PFSK-1 (cell line): ENCODE results near the gene ARHGAP15.

ENCODE experiments used
- FOXP2 ChIP-seq: optimal IDR thresholded peaks from 2 replicates; pipeline ENCODE3; 2011; ENCODE audit warnings: borderline replicate concordance, control low read depth, inconsistent platforms; ENCODE audit not compliant: insufficient read depth; ENCODE audit errors: extremely low read length, extremely low read depth
- POLR2AphosphoS5 ChIP-seq: IDR thresholded peaks from 2 replicates; pipeline ENCODE4 v1.6.1; 2012; ENCODE audit warnings: low read depth, mild to moderate bottlenecking, control low read depth, low read length, moderate library complexity
- REST ChIP-seq, 2 experiments: IDR thresholded peaks; 2 replicates each; pipeline versions ENCODE4 v1.6.1 to v1.8.0; 2011 to 2012; ENCODE audit warnings: low read depth in 2 of 2, low read length in 2 of 2, control low read depth in 1 of 2, inconsistent platforms in 1 of 2, mild to moderate bottlenecking in 1 of 2, moderate library complexity in 1 of 2; ENCODE audit not compliant: insufficient read depth in 1 of 2
- SIN3A ChIP-seq: IDR thresholded peaks from 2 replicates; pipeline ENCODE4 v1.6.1; 2012; ENCODE audit warnings: mild to moderate bottlenecking, low read length, moderate library complexity, borderline replicate concordance; ENCODE audit not compliant: insufficient read depth
- TAF1 ChIP-seq: IDR thresholded peaks from 2 replicates; pipeline ENCODE4 v1.6.1; 2012; ENCODE audit warnings: low read length, control low read depth, borderline replicate concordance; ENCODE audit not compliant: insufficient read depth

The ARHGAP15 gene

GRCh38 chr2:143157418-143157817 lies 28.2 kb downstream of the ARHGAP15 start:
- no peak for TF ChIP-seq FOXP2
- no peak for TF ChIP-seq SIN3A
- TF ChIP-seq REST (IDR thresholded peaks at IDR 0.05; ENCODE audit: insufficient read depth in 1 of 2, low read depth in 2 of 2, low read length in 2 of 2) = no peak
- no peak for TF ChIP-seq TAF1
- TF ChIP-seq POLR2AphosphoS5 = no peak

- TF ChIP-seq TAF1 (no peak), REST (IDR thresholded peaks at IDR 0.05; ENCODE audit: insufficient read depth in 1 of 2, low read depth in 2 of 2, low read length in 2 of 2) (no peak), POLR2AphosphoS5 (no peak), SIN3A (no peak), FOXP2 (no peak)
Measured at GRCh38 chr2:143158098-143158497, 28.9 kb downstream of the ARHGAP15 start.

GRCh38 chr2:143158551-143159485 lies 29.6 kb downstream of the ARHGAP15 start:
- no peak for TF ChIP-seq SIN3A
- no peak for TF ChIP-seq FOXP2

DNA sequence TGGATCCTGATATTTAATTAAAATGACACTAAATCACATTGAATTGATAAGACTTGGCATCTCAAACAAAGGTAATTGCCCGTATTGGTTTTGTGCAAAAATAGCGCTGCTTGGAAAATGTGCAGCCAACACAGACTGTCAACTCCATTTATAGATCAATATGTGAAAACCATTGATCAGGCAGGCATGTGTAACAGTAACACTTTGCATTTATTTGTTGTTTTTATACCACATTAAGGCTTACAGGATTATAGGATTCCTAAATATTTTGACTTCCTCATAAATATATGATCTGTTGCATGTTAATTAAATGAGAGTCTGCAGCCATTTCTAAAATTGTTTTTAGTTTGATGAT lies 30.2 kb downstream of the ARHGAP15 start:
- TF ChIP-seq SIN3A (no peak), FOXP2 (no peak), REST (IDR thresholded peaks at IDR 0.05; ENCODE audit: insufficient read depth in 1 of 2, low read depth in 2 of 2, low read length in 2 of 2) (no peak), TAF1 (no peak), POLR2AphosphoS5 (no peak)

DNA sequence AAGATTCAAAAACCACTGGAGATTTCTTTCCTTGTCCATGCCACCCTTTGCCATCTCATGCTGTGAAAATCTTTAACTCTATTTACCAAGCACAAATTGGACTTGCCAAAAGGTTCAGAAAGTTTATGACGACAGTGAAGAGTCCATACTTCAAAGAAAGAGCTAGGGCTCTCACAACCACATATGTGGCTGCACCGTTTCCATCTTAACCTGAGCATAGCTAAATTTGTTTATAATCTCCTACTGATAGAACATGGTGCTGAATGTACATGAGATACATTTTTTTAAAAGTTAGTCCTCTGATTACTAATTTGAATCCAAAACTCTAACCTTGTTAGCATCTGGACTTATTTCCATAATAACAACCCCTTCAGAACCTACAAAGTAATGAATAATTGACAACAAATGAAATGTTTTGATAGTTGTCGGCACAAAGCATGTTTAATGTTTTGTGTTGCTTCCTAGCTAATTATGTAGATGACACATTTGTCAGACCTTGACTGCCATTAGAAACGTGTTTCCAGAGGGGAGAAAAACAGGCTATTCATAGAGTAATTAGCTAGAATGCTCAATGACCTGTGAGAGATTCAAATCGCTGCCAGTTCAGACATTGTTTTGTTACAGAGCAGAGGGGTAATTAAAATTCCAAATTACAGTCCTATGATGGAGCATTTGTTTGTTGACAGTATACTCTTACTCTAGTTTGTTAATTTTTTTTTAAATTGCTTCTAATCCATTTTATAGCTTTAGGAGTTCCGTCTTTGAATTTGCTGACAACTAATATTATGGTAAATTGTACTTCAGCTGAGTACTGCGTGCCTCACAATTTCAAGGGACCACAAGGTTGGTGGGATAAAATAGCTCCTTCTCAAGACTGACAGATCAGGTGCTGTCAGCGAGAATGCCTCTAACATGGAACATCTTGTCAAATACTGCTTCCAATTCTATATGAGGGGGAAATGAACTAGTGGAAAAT lies 31.8 kb downstream of the ARHGAP15 start:
- TF ChIP-seq TAF1 (no peak), SIN3A (no peak), FOXP2 (no peak), POLR2AphosphoS5 (no peak), REST (IDR thresholded peaks at IDR 0.05; ENCODE audit: insufficient read depth in 1 of 2, low read depth in 2 of 2, low read length in 2 of 2) (no peak)
